GM12874 (cell line): ENCODE data around the gene CCDC14.
"Not testable (repeated sequence)": the region's sequence is repeated elsewhere in the genome, so short reads cannot be mapped to it uniquely, and the experiment has no call there.

ENCODE experiments used
- CTCF ChIP-seq: IDR thresholded peaks from 2 replicates; pipeline ENCODE4 v1.5.1; 2011; ENCODE audit warnings: low read depth, mild to moderate bottlenecking, control low read depth, low read length, moderate library complexity; ENCODE audit not compliant: insufficient read depth

The CCDC14 gene

GRCh38 chr3:123960781-123961507, at the start of gene CCDC14:
Gene CCDC14, minus strand, starts transcription at chr3:123961229. Its CDS starts 56 bp downstream, at chr3:123961173.
- no peak for TF ChIP-seq CTCF

- TF ChIP-seq CTCF = no peak
Measured at GRCh38 chr3:124007186-124007585, 46.2 kb upstream of the CCDC14 start.

GRCh38 chr3:123997543-123997942, 36.5 kb upstream of the CCDC14 start:
- no peak for TF ChIP-seq CTCF

GRCh38 chr3:123993818-123994217, 32.8 kb upstream of the CCDC14 start:
- no peak for TF ChIP-seq CTCF

- not testable (repeated sequence) for TF ChIP-seq CTCF
Measured at GRCh38 chr3:123991730-123992588, 30.9 kb upstream of the CCDC14 start, which contains the start of gene ROPN1. Gene ROPN1, minus strand, starts transcription at chr3:123992124. Its CDS starts 11,643 bp downstream, at chr3:123980481.

GRCh38 chr3:123986427-123986826, 25.4 kb upstream of the CCDC14 start:
- TF ChIP-seq CTCF = no peak

- no peak for TF ChIP-seq CTCF
Measured at GRCh38 chr3:123984957-123985356, 23.9 kb upstream of the CCDC14 start.
